Measurements from ENCODE around the gene MDN1.

MDN1 gene

DNA sequence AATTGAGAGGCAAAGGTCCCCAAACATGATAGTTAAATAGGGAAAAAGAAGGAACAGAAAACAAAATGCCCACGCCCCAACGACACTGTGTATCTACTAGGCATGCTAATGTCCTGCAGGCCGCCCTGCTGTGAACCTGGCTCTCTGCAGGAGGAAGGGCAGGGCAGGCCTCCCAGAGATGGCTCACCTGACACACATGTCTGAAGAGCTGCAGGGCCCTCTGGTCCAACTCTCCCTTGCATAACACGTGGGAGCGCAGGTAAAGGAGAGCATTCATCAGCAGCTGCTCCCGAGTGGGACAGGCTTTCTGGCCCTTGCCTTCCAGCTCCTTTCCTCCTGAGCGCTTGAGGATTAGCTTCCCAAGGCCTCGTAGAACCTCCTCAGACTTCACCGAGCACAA is 127.3 kb downstream of the MDN1 start:
- H3K4me3 ChIP-seq (replicated peaks; ENCODE audit: low read depth, low read length) = no peak overlapping the region
- no peak for DNase-seq (ENCODE audit: low read depth)
- TF ChIP-seq, protein P1, sequence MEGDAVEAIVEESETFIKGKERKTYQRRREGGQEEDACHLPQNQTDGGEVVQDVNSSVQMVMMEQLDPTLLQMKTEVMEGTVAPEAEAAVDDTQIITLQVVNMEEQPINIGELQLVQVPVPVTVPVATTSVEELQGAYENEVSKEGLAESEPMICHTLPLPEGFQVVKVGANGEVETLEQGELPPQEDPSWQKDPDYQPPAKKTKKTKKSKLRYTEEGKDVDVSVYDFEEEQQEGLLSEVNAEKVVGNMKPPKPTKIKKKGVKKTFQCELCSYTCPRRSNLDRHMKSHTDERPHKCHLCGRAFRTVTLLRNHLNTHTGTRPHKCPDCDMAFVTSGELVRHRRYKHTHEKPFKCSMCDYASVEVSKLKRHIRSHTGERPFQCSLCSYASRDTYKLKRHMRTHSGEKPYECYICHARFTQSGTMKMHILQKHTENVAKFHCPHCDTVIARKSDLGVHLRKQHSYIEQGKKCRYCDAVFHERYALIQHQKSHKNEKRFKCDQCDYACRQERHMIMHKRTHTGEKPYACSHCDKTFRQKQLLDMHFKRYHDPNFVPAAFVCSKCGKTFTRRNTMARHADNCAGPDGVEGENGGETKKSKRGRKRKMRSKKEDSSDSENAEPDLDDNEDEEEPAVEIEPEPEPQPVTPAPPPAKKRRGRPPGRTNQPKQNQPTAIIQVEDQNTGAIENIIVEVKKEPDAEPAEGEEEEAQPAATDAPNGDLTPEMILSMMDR (IDR thresholded peaks at IDR 0.05; ENCODE audit: low read length, missing control alignments) = no peak

DNA sequence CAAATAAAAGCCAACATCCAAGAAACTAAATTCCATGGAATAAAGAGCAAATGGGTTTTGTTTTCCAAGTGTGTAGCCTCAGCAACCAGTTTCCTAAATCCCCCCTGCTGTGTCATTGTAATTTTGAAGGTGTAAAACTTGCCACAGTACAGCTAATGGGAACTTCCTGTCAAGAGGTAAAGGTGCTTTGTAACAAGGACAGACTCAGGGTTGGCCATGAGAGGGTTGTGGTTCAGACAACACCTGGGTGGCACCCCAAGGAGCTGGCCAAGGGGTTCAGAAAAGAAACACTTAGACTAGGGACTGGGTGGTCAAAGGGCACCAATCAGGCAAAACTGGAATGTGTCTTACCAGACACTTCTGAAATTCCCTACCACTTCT is 128.7 kb downstream of the MDN1 start:
- no peak overlapping the region for H3K4me3 ChIP-seq (replicated peaks; ENCODE audit: low read depth, low read length)
- TF ChIP-seq, protein P1 (IDR thresholded peaks at IDR 0.05; ENCODE audit: low read length, missing control alignments) = no peak
- DNase-seq (ENCODE audit: low read depth) = no peak

DNA sequence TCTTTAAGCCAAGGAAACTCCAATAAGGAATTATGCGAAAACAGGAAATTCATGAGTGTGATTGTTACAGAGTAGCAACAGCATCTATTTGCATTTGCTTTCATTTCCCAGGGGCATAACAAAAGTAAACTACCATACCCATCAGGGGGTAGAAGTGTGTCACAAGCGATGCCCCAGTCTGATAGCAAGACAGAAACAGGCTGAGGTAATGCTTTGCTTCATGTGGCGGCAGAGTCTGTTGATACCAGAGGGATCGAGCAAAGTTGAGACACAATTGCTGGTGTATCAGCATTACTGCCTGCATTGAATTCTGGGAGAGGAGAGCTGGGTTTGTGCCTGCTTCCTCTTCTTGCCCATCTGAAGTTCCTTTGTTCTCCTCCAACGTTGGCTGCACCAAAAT is 129.9 kb downstream of the MDN1 start:
- no peak for DNase-seq (ENCODE audit: low read depth)
- TF ChIP-seq, protein P1 (IDR thresholded peaks at IDR 0.05; ENCODE audit: low read length, missing control alignments) = no peak
- no peak overlapping the region for H3K4me3 ChIP-seq (replicated peaks; ENCODE audit: low read depth, low read length)

DNA sequence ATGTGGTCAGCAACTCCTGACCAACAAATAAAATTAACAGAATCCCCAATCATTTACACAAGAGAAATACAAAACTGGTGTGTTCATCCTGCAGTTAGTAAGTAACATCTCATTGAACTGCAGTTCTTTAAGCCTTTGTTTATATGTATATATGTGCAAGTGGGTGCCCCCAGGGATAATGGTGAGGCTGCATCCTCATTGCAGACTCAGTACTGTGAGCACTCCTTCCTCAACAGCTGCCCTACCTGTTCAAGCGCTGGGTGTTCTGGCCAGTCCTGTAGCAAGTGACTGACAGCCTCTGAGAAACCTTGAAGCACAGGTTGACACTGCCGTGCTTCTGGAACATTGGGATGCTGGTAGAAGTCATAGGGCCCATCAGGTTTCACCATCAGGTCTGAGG is 131.3 kb downstream of the MDN1 start:
- no peak for DNase-seq (ENCODE audit: low read depth)
- TF ChIP-seq, protein P1 (IDR thresholded peaks at IDR 0.05; ENCODE audit: low read length, missing control alignments) = no peak
- H3K4me3 ChIP-seq (replicated peaks; ENCODE audit: low read depth, low read length) = no peak overlapping the region

DNA sequence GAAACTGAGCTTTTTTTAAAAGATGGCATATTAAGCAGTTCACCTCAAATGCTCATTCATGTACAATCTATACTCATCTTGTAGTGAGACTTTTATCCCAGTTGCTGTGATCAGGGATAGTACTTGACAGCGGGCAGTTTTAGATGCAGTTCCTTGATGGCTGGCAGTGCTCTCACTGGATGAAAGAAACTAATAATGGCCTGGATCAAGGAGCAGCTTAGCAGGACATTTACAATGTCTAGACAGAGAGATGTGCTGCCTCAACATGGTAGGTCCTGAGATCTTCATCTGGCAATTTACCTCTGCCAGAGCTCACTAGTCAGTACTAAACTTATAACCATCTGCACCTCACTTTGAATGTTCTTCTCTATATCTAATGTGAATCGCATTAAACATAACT is 134.3 kb downstream of the MDN1 start:
- TF ChIP-seq, protein P1 (IDR thresholded peaks at IDR 0.05; ENCODE audit: low read length, missing control alignments) = no peak
- H3K4me3 ChIP-seq (replicated peaks; ENCODE audit: low read depth, low read length) = no peak overlapping the region
- no peak for DNase-seq (ENCODE audit: low read depth)

DNA sequence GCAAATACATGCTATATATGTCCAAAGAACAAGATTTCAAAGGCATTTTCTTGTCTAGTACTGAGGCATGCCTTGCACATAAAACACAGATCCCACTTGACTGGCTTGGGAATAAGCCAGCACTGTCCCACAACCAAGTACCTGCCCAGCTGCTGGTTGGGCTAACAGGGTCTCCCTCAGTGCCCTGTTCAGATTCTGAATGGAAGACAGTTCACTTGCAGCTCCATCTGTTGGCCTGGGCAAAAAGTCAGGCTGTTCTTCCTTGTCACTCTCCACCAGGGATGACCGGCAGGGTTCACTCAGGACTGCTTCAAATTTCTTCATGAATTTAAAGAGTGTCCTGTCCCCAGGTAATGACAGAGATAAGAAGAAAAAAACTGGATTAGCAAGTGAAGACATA is 136.6 kb downstream of the MDN1 start:
- no peak for DNase-seq (ENCODE audit: low read depth)
- TF ChIP-seq, protein P1 (IDR thresholded peaks at IDR 0.05; ENCODE audit: low read length, missing control alignments) = no peak

DNA sequence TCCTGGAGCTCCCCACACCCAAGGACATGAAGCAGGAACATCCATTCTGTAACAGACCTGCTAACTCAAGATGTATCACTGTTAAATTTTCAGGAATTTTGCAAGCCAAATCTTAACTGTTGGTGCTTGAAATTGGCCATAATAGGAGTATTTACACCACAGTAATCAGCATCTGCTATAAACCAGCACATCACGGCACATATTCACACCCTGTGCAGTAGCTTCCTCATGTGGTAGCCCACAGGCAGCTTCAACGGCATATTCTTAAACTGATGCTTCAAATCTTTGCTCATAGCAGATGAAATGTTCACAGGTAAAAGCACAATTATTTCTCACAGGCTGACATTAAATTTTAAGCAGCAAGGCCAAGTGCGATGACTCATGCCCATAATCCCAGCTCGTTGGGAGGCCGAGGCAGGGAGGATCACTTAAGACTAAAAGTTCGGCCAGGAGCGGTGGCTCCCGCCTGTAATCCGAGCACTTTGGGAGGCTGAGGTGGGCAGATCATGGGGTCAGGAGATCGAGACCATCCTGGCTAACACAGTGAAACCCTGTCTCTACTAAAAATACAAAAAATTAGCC is 137.5 kb downstream of the MDN1 start:
- DNase-seq (ENCODE audit: low read depth) = no peak
- TF ChIP-seq, protein P1 (IDR thresholded peaks at IDR 0.05; ENCODE audit: low read length, missing control alignments) = no peak
- no peak overlapping the region for H3K4me3 ChIP-seq (replicated peaks; ENCODE audit: low read depth, low read length)

More for the DNA sequence above, 136.6 kb downstream of the MDN1 start:
- no peak overlapping the region for H3K4me3 ChIP-seq (replicated peaks; ENCODE audit: low read depth, low read length)

All from fibroblast of pulmonary artery (primary cell).